Prostate gland (tissue), 2 donors: ENCODE data around the gene B4GALT5. TPM values are rescaled to one million over a fixed set of nuclear protein-coding genes. Genes with fewer than 3 reads are reported as not detected.
A peak's percentile ranks its signal among the peaks of the same experiment; 100 is the strongest.
"Not testable (repeated sequence)": the region's sequence is repeated elsewhere in the genome, so short reads cannot be mapped to it uniquely, and the experiment has no call there.

Experiments
- DNase-seq: peaks from one replicate; pipeline ENCODE4 v3.0.0-alpha.2; 2019; ENCODE audit warnings: low spot score
- H3K27ac ChIP-seq, 2 donors: fragments of 200-600 bp; sonication (generic); 2 replicates each; pipeline ENCODE4 v1.5.1; 2017 to 2019
- H3K27me3 ChIP-seq: fragments of 200-600 bp; sonication (generic); replicated peaks from 2 replicates; pipeline ENCODE4 v1.5.1; 2019; ENCODE audit not compliant: insufficient read depth
- H3K36me3 ChIP-seq, 2 donors: fragments of 200-600 bp; sonication (generic); 1 replicate in 1 of 2; 2 replicates in 1 of 2; pipeline versions ENCODE4 v1.5.1 to v1.8.1; 2017 to 2019
- H3K4me1 ChIP-seq: fragments of 200-600 bp; sonication (generic); replicated peaks from 2 replicates; pipeline ENCODE4 v1.5.1; 2019
- H3K4me3 ChIP-seq, 2 donors: fragments of 200-600 bp; sonication (generic); 2 replicates each; pipeline ENCODE4 v1.5.1; 2017 to 2019
- H3K9me3 ChIP-seq: fragments of 200-600 bp; sonication (generic); 2 replicates; pipeline ENCODE4 v1.5.1; 2017
- CTCF ChIP-seq, 4 experiments: fragments of 200-600 bp in 2 of 4; fragments of 450-650 bp in 2 of 4; sonication (generic) in 2 of 4; IDR thresholded peaks; 1 replicate in 3 of 4; 2 replicates in 1 of 4; pipeline ENCODE4 v1.5.1; 2016 to 2019; ENCODE audit warnings: antibody characterized with exemption in 4 of 4, mild to moderate bottlenecking in 2 of 4, moderate library complexity in 2 of 4
- POLR2A ChIP-seq: fragments of 450-650 bp; IDR thresholded peaks from one replicate; pipeline ENCODE4 v1.6.1; 2016; ENCODE audit warnings: antibody characterized with exemption, mild to moderate bottlenecking
- POLR2AphosphoS5 ChIP-seq: sonication (generic); formaldehyde crosslinking; IDR thresholded peaks from one replicate; pipeline ENCODE4 v1.6.1; 2017; ENCODE audit warnings: antibody characterized with exemption
- WGBS: methylation state at CpG from one replicate; pipeline ENCODE4 v1.1.5; 2018; 5-methylcytosine and 5-hydroxymethylcytosine counted together
- intact Hi-C: fragments of 100-400 bp; cut with DNase I; formaldehyde crosslinking; loops from one replicate; pipeline ENCODE4 v1.14.2; 2022
- total RNA-seq, 2 donors: library from RNA; depleted of rRNA; stranded (reverse); fragments of >200 nt; gene quantifications; one replicate each; pipeline ENCODE4 v1.1.0, GENCODE V29; 2016

Gene B4GALT5
- total RNA-seq, 2 donors from 2014 or later: 17.8 to 53.7 TPM

GRCh38 chr20:49612127-49612738 lies 101.4 kb downstream of the B4GALT5 start:
- H3K4me1 ChIP-seq: no peaks in the 10 kb centered on the region
- intact Hi-C loops: no loop called here
- no peaks in the 10 kb centered on the region for H3K9me3 ChIP-seq
- TF ChIP-seq POLR2A (no peak), POLR2AphosphoS5 (no peak), CTCF (IDR thresholded peaks at IDR 0.05) (no peak)
- H3K27me3 ChIP-seq: no peaks in the 10 kb centered on the region
- no peak for DNase-seq
- H3K27ac ChIP-seq: no peak overlapping the region
- H3K36me3 ChIP-seq: no peaks in the 10 kb centered on the region
- H3K4me3 ChIP-seq: no peak overlapping the region
- 93% methylated on average over 6 of the region's 6 CpGs for WGBS

GRCh38 chr20:49611539-49612126 lies 102.0 kb downstream of the B4GALT5 start:
- not testable (repeated sequence) for H3K4me3 ChIP-seq, DNase-seq, H3K4me1 ChIP-seq, H3K36me3 ChIP-seq, H3K27me3 ChIP-seq, H3K9me3 ChIP-seq, H3K27ac ChIP-seq
- 76% methylated on average over 6 of the region's 6 CpGs for WGBS
- intact Hi-C loops: loop anchor here (2.0 kb wide), 2 partner anchors 235 to 315 kb away; no protein-coding TSS in a partner anchor

GRCh38 chr20:49610691-49611538 lies 102.8 kb downstream of the B4GALT5 start:
- no peak overlapping the region for H3K4me3 ChIP-seq
- WGBS: 15% methylated on average over 48 of the region's 48 CpGs
- intact Hi-C loops: loop anchor here (2.0 kb wide), 2 partner anchors 236 to 316 kb away; no protein-coding TSS in a partner anchor
- H3K4me1 ChIP-seq: no peaks in the 10 kb centered on the region
- no peaks in the 10 kb centered on the region for H3K36me3 ChIP-seq
- H3K9me3 ChIP-seq: no peaks in the 10 kb centered on the region
- peak; percentile 33 for TF ChIP-seq POLR2AphosphoS5
- peak; percentile 98 to 100 (median 99) for TF ChIP-seq CTCF (IDR thresholded peaks at IDR 0.05)
- peak; percentile 8 for TF ChIP-seq POLR2A
- peak; percentile 68 for DNase-seq
- H3K27ac ChIP-seq: no peak overlapping the region
- H3K27me3 ChIP-seq: no peaks in the 10 kb centered on the region

- Histone ChIP-seq H3K4me1 (no peaks in the 10 kb centered on the region), H3K9me3 (no peaks in the 10 kb centered on the region), H3K4me3 (no peak overlapping the region), H3K27me3 (no peaks in the 10 kb centered on the region), H3K36me3 (no peaks in the 10 kb centered on the region), H3K27ac (no peak overlapping the region)
- intact Hi-C loops: loop anchor here (2.0 kb wide), 1 partner anchor 276 kb away; no protein-coding TSS in a partner anchor
- TF ChIP-seq CTCF (IDR thresholded peaks at IDR 0.05) (peak; percentile 93 to 98 (median 97)), POLR2A (no peak), POLR2AphosphoS5 (peak; percentile 7)
- DNase-seq: peak; percentile 48
- 10% methylated on average over 15 of the region's 17 CpGs for whole genome bisulfite sequencing
Observed at GRCh38 chr20:49608752-49609670, 104.7 kb downstream of the B4GALT5 start.
